ENCODE data around the gene PRM1. TPM values are rescaled to one million over a fixed set of nuclear protein-coding genes. Genes with fewer than 3 reads are reported as not detected.

The PRM1 gene
- total and polyA plus RNA-seq, 2 of the 4 experiments (the other 2 are of a cell fraction) = not detected

DNA sequence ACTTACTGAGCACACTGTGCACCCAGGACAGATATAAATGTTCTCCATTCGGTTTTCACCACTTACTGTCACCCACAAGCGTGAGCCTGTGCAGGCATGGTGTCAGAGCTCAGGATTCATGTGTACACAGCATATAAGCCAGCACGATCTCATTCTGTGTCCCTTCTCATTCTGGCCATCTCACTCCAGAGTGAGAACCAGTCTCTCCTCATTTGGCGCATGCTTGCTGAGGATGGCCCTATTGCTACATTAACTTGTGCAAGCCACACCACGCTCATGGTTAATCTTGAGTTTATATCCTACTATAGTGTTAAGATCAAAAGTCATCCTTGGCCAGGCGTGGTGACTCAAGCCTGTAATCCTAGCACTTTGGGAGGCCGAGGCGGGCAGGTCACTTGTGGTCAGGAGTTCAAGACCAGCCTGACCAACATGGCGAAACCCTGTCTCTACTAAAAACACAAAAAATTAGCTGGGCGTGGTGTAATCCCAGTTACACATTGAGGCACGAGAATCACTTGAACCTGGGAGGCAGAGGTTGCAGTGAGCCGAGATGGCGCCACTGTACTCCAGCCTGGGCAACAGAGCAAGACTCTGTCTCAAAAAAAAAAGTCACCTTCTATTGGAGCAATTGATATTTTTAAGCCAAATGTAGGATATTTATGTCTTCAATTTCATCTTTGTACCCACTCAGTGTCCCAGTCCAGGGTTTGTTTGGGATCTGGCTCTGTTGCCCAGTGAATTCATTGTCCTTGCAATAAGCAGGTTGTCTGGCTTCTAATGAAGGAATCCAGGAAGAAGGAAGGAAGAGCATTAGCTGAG, 46.0 kb downstream of the PRM1 start:
- no TSS peak for BruUV-seq (replicated peaks)
- H2BK120ac ChIP-seq (ENCODE audit: low read depth, low read length) = 0 out of 2 replicates have a peak overlapping the region, but pooled peaks have one; percentile 16
- H3K9me1 ChIP-seq (ENCODE audit: insufficient read depth, low read length) = no peaks in the 10 kb centered on the region; the same call in 1 of the 2 replicates
- H4K8ac ChIP-seq (ENCODE audit: low read depth in 2 of 2, low read length in 2 of 2) = peak overlapping the region in 1 of 2 experiments; percentile 21; a peak in 1 of 4 replicates
- no peaks in the 10 kb centered on the region for H3K36me3 ChIP-seq (ENCODE audit: control insufficient read depth, insufficient read depth, low read length)
- DNase-seq = peak; percentile 24
- peak; percentile 24; the same call in 1 of the 2 replicates for ATAC-seq (ENCODE audit: low read depth)
- H3K79me1 ChIP-seq (ENCODE audit: low read depth in 1 of 2, low read length in 2 of 2) = no peaks in the 10 kb centered on the region
- H2BK15ac ChIP-seq (ENCODE audit: low read depth, low read length) = no peak overlapping the region
- CTCF ChIA-PET = interaction anchor here (0.7 kb wide), 1 partner anchor 14 kb away, joined by 3 read pairs; no protein-coding TSS in a partner anchor
- no peak overlapping the region for H2AFZ ChIP-seq (replicated peaks; ENCODE audit: low read length, poor library complexity)
- H3K4me3 ChIP-seq (ENCODE audit: insufficient read depth, low read depth, low read length) = no peak overlapping the region
- no peak overlapping the region for H3K56ac ChIP-seq (ENCODE audit: extremely low read depth, insufficient read depth, low read length)
- no peaks in the 10 kb centered on the region for H4K20me1 ChIP-seq (ENCODE audit: insufficient read depth, low read length)
- H3K27me3 ChIP-seq (ENCODE audit: control insufficient read depth, insufficient read depth, low read length) = no peaks in the 10 kb centered on the region
- H3K9me3 ChIP-seq (ENCODE audit: control insufficient read depth, insufficient read depth, low read length) = no peaks in the 10 kb centered on the region
- H3K9ac ChIP-seq (ENCODE audit: low read depth, low read length) = no peak overlapping the region
- 0 out of 2 replicates have a peak overlapping the region, but pooled peaks have one; percentile 19 for H3K4ac ChIP-seq (ENCODE audit: low read depth, low read length)
- no peak overlapping the region for H4K5ac ChIP-seq (ENCODE audit: low read depth, low read length)
- dilution Hi-C loops (cut with HindIII; ENCODE audit: low sequenced_read_pairs, unreplicated experiment) = no loop called here
- POLR2A ChIA-PET (ENCODE audit: unreplicated experiment) = no interaction called here
- H3K14ac ChIP-seq (replicated peaks; ENCODE audit: low read depth, low read length) = 0 out of 2 replicates have a peak overlapping the region, but pooled peaks have one; percentile 2
- 95% methylated on average over 3 of the region's 13 CpGs; no CpG with 5 or more reads in 1 of the 2 experiments for WGBS, 2 experiments (ENCODE audit: extremely low coverage in 2 of 2, insufficient read length in 1 of 2)
- intact Hi-C loops (cut with micrococcal nuclease) = no loop called here
- no peak overlapping the region for H3K18ac ChIP-seq (ENCODE audit: low read depth, low read length)
- no peak overlapping the region for H2AK9ac ChIP-seq (replicated peaks; ENCODE audit: low read depth, low read length, poor library complexity)
- no peak for TF ChIP-seq BHLHE40 (IDR thresholded peaks at IDR 0.05; ENCODE audit: low read depth, low read length)
- TF ChIP-seq FOS (IDR thresholded peaks at IDR 0.05; ENCODE audit: low read depth, low read length) = no peak
- TF ChIP-seq RFX5 (IDR thresholded peaks at IDR 0.05; ENCODE audit: low read depth, low read length) = no peak
- no peak for TF ChIP-seq NFE2L2 (IDR thresholded peaks at IDR 0.05; ENCODE audit: low read depth, low read length)
- TF ChIP-seq RCOR1 (IDR thresholded peaks at IDR 0.05; ENCODE audit: insufficient replicate concordance, low read length) = no peak
- no peak for TF ChIP-seq POLR2A (IDR thresholded peaks at IDR 0.05; ENCODE audit: low read depth, low read length)
- TF ChIP-seq, protein P1, sequence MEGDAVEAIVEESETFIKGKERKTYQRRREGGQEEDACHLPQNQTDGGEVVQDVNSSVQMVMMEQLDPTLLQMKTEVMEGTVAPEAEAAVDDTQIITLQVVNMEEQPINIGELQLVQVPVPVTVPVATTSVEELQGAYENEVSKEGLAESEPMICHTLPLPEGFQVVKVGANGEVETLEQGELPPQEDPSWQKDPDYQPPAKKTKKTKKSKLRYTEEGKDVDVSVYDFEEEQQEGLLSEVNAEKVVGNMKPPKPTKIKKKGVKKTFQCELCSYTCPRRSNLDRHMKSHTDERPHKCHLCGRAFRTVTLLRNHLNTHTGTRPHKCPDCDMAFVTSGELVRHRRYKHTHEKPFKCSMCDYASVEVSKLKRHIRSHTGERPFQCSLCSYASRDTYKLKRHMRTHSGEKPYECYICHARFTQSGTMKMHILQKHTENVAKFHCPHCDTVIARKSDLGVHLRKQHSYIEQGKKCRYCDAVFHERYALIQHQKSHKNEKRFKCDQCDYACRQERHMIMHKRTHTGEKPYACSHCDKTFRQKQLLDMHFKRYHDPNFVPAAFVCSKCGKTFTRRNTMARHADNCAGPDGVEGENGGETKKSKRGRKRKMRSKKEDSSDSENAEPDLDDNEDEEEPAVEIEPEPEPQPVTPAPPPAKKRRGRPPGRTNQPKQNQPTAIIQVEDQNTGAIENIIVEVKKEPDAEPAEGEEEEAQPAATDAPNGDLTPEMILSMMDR (conservative IDR thresholded peaks at IDR 0.05; ENCODE audit: low read depth, low read length) = no peak
- no peak for TF ChIP-seq MAFK (IDR thresholded peaks at IDR 0.05; ENCODE audit: low read depth, low read length)
- TF ChIP-seq MAZ (IDR thresholded peaks at IDR 0.05; ENCODE audit: borderline replicate concordance, low read depth, low read length) = no peak
- TF ChIP-seq, protein P2, sequence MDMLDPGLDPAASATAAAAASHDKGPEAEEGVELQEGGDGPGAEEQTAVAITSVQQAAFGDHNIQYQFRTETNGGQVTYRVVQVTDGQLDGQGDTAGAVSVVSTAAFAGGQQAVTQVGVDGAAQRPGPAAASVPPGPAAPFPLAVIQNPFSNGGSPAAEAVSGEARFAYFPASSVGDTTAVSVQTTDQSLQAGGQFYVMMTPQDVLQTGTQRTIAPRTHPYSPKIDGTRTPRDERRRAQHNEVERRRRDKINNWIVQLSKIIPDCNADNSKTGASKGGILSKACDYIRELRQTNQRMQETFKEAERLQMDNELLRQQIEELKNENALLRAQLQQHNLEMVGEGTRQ (IDR thresholded peaks at IDR 0.05; ENCODE audit: low read depth, low read length) = no peak
- no peak for TF ChIP-seq MXI1 (IDR thresholded peaks at IDR 0.05; ENCODE audit: borderline replicate concordance, low read depth, low read length)
- TF ChIP-seq, protein P3, sequence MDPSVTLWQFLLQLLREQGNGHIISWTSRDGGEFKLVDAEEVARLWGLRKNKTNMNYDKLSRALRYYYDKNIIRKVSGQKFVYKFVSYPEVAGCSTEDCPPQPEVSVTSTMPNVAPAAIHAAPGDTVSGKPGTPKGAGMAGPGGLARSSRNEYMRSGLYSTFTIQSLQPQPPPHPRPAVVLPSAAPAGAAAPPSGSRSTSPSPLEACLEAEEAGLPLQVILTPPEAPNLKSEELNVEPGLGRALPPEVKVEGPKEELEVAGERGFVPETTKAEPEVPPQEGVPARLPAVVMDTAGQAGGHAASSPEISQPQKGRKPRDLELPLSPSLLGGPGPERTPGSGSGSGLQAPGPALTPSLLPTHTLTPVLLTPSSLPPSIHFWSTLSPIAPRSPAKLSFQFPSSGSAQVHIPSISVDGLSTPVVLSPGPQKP (IDR thresholded peaks at IDR 0.05; ENCODE audit: borderline replicate concordance, low read depth, low read length) = no peak
- TF ChIP-seq CEBPB (IDR thresholded peaks at IDR 0.05; ENCODE audit: low read depth, low read length) = no peak
- TF ChIP-seq RAD21 (IDR thresholded peaks at IDR 0.05; ENCODE audit: low read length) = no peak
- H3K4me1 ChIP-seq (ENCODE audit: control insufficient read depth, insufficient read depth, low read length) = peaks cover 2% of the 10 kb centered on the region; the same call in 1 of the 2 replicates
- in situ Hi-C loops (cut with MboI; ENCODE audit: low sequenced_read_pairs) = no loop called here
- H3K27ac ChIP-seq (ENCODE audit: insufficient read depth, low read length) = no peak overlapping the region
- no peak overlapping the region for H3K23ac ChIP-seq (ENCODE audit: low read depth, low read length)
- H2AK5ac ChIP-seq (ENCODE audit: low read depth, low read length) = peak overlapping the region; percentile 64
- no peak overlapping the region for H2BK5ac ChIP-seq (ENCODE audit: low read depth, low read length, poor library complexity, severe bottlenecking)
- no peak overlapping the region for H2BK20ac ChIP-seq (ENCODE audit: low read depth, low read length)
- no peak overlapping the region for H3K4me2 ChIP-seq (ENCODE audit: low read depth, low read length)
- H4K91ac ChIP-seq (ENCODE audit: insufficient read depth, low read depth, low read length) = no peak overlapping the region
